Esophagus squamous epithelium (tissue), 5 donors: ENCODE results near the gene DLST. TPM values are rescaled to one million over a fixed set of nuclear protein-coding genes. Genes with fewer than 3 reads are reported as not detected.

ENCODE experiments used
- DNase-seq: peaks from one replicate; lab custom pipeline; 2025; lab: John Stamatoyannopoulos, UW
- H3K27ac ChIP-seq, 4 donors: fragments of 200-600 bp; sonication (generic); one replicate each; pipeline ENCODE4 v1.5.1; 2016 to 2019; ENCODE audit warnings: mild to moderate bottlenecking in 1 of 4
- H3K27me3 ChIP-seq, 4 donors: fragments of 200-600 bp; sonication (generic); 1 replicate in 3 of 4; 2 replicates in 1 of 4; pipeline versions ENCODE4 v1.5.1 to v1.6.0; 2017 to 2021; ENCODE audit warnings: antibody characterized with exemption in 1 of 4
- H3K36me3 ChIP-seq, 3 donors: fragments of 200-600 bp; sonication (generic); one replicate each; pipeline ENCODE4 v1.5.1; 2016 to 2019
- H3K4me1 ChIP-seq, 3 donors: fragments of 200-600 bp; sonication (generic); one replicate each; pipeline ENCODE4 v1.5.1; 2017 to 2019
- H3K4me3 ChIP-seq, 4 donors: fragments of 200-600 bp; sonication (generic); 1 replicate in 3 of 4; 2 replicates in 1 of 4; pipeline ENCODE4 v1.5.1; 2016 to 2019; ENCODE audit warnings: mild to moderate bottlenecking in 2 of 4, moderate library complexity in 1 of 4
- H3K9me3 ChIP-seq, 3 donors: fragments of 200-600 bp; sonication (generic); one replicate each; pipeline ENCODE4 v1.5.1; 2016 to 2019
- POLR2A ChIP-seq, 4 donors: fragments of 450-650 bp; IDR thresholded peaks; one replicate each; pipeline ENCODE4 v1.6.1; 2017; ENCODE audit warnings: antibody characterized with exemption in 4 of 4, mild to moderate bottlenecking in 4 of 4, moderate library complexity in 3 of 4
- WGBS, 2 donors: methylation state at CpG; one replicate each; pipeline ENCODE4 v1.1.5; 2018; 5-methylcytosine and 5-hydroxymethylcytosine counted together
- intact Hi-C: fragments of 100-400 bp; cut with DNase I; formaldehyde crosslinking; loops from one replicate; pipeline ENCODE4 v1.15.0; 2022
- total RNA-seq, 4 donors: library from RNA; depleted of rRNA; stranded (reverse); fragments of >200 nt; gene quantifications; one replicate each; pipeline ENCODE4 v1.1.0, GENCODE V29; 2016
- TF ChIP-seq, protein P1 (sequence below), 6 experiments: fragments of 450-650 bp in 4 of 6; fragments of 200-600 bp in 2 of 6; sonication (generic) in 2 of 6; IDR thresholded peaks; one replicate each; pipeline ENCODE4 v1.5.1; 2016 to 2019; ENCODE audit warnings: antibody characterized with exemption in 6 of 6, mild to moderate bottlenecking in 4 of 6, moderate library complexity in 4 of 6
- donor health status: DM: yes; HTN: yes; CAD: no.

DLST gene
- total RNA-seq, 4 donors from 2014 or later: 54.9 to 87.0 (median 69.0) TPM

DNA sequence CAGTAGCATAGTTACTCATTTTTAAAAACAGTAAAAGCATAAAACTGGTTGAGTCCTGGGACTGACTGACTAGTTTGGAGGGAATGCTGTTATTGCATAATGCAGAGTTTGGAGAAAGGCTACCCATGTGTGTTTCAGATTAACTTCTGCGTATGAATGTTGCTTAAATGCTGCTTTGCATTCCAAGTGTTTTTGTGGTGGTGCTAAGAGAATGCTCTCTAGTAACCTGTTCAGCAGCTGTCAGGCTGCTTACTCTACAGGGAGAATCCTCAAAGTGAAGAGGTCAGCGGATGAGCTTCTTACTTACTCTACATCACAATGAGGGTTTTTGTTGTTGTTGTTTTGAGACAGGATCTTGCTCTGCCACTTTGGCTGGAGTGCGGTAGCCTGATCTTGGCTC, 4.3 kb downstream of the DLST start:
- peaks cover 12 to 56% (median 14%) of the 10 kb centered on the region in 3 donors for H3K36me3 ChIP-seq
- H3K4me1 ChIP-seq: peaks cover 10 to 72% (median 47%) of the 10 kb centered on the region in 3 donors
- no peak for DNase-seq
- H3K9me3 ChIP-seq: no peaks in the 10 kb centered on the region
- 72 to 81% methylated on average over 3 of the region's 3 CpGs for WGBS, 2 donors
- peak overlapping the region in 3 of 4 donors; percentile 48 to 62 (median 52) for H3K27ac ChIP-seq
- TF ChIP-seq, protein P1, sequence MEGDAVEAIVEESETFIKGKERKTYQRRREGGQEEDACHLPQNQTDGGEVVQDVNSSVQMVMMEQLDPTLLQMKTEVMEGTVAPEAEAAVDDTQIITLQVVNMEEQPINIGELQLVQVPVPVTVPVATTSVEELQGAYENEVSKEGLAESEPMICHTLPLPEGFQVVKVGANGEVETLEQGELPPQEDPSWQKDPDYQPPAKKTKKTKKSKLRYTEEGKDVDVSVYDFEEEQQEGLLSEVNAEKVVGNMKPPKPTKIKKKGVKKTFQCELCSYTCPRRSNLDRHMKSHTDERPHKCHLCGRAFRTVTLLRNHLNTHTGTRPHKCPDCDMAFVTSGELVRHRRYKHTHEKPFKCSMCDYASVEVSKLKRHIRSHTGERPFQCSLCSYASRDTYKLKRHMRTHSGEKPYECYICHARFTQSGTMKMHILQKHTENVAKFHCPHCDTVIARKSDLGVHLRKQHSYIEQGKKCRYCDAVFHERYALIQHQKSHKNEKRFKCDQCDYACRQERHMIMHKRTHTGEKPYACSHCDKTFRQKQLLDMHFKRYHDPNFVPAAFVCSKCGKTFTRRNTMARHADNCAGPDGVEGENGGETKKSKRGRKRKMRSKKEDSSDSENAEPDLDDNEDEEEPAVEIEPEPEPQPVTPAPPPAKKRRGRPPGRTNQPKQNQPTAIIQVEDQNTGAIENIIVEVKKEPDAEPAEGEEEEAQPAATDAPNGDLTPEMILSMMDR (IDR thresholded peaks at IDR 0.05): no peak
- no peak for TF ChIP-seq POLR2A (IDR thresholded peaks at IDR 0.05)
- H3K27me3 ChIP-seq: no peaks in the 10 kb centered on the region
- H3K4me3 ChIP-seq: no peak overlapping the region
- intact Hi-C loops: no loop called here

DNA sequence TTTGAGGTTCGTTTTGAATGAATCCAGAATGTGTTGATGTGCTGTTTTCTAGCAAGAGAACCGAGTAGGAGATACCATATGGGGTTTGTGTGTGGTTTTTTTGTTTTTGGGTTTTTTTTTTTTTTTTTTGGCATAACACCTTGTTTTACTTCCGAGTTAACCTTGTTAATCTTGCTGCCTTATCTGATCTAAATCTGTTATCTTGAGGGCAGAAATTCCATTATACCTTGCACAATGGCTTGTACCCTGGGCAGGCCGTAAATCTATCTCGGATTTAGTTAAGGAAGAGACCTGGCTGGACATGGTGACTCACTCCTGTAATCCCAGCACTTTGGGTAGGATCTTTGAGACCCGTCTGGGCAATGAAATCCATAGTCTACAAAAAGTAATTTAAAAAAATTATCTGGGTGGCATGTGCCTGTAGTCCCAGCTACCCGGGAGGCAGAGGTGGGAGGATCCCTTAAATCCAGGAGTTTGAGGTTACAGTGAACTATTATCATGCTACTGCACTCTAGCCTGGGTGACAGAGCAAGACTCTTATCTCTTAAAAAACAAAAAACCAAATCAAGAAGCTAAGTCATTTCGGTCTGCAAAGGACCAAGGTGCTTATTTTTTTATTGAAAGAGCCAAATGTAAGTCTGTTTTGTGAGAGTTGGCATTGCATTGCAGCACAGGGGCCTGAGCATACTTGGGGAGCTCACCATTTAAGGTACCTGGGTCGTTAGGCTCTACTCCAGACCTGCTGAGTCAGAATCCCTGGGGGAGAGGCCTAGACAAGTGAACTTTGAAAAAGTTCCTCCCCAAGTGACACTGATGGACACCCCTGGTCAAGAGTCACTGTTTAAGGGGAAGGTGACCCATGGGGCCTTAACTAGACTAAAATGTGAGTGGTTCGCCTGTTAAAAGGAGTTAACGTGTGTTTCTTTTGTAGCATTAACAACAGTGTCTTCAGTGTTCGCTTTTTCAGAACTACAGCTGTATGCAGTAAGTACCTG, 6.7 kb downstream of the DLST start:
- peak overlapping the region in 1 of 4 donors; percentile 13 for H3K27ac ChIP-seq
- 49 to 53% methylated on average over 12 of the region's 12 CpGs for WGBS, 2 donors
- intact Hi-C loops: no loop called here

DNA sequence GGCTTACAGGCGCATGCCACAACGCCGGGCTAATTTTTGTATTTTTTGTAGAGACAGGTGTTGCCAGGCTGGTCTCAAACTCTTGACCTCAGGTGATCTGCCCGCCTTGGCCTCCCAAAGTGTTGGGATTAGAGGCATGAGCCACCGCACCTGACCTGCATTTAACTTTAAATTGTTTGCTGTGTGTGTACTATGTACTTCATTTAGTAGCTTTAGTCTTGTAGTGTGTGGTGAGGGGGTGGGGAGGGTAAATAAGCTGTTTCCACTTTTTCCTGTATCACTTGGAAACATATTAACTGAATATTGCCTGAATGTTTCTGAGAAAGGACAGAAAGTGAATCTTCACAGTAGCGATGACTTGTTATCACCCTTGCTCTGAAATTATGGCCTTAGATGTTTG, 8.5 kb downstream of the DLST start:
- peaks cover 40 to 96% (median 42%) of the 10 kb centered on the region in 3 donors for H3K36me3 ChIP-seq
- 90 to 98% methylated on average over 3 to 6 of the region's 6 CpGs for WGBS, 2 donors
- H3K9me3 ChIP-seq: no peaks in the 10 kb centered on the region
- intact Hi-C loops: no loop called here
- no peaks in the 10 kb centered on the region for H3K27me3 ChIP-seq
- no peak overlapping the region for H3K27ac ChIP-seq
- no peak for TF ChIP-seq POLR2A (IDR thresholded peaks at IDR 0.05)
- TF ChIP-seq, protein P1 (IDR thresholded peaks at IDR 0.05): no peak
- no peak for DNase-seq
- peaks cover 3 to 49% (median 25%) of the 10 kb centered on the region in 3 donors for H3K4me1 ChIP-seq
- H3K4me3 ChIP-seq: no peak overlapping the region

More for the DNA sequence above, 6.7 kb downstream of the DLST start:
- Histone ChIP-seq H3K36me3 (peaks cover 22 to 81% (median 26%) of the 10 kb centered on the region in 3 donors), H3K9me3 (no peaks in the 10 kb centered on the region), H3K4me3 (no peak overlapping the region), H3K4me1 (peaks cover 3 to 67% (median 43%) of the 10 kb centered on the region in 3 donors), H3K27me3 (no peaks in the 10 kb centered on the region)
- DNase-seq: no peak
- TF ChIP-seq, protein P1 (IDR thresholded peaks at IDR 0.05): no peak
- no peak for TF ChIP-seq POLR2A (IDR thresholded peaks at IDR 0.05)

DNA sequence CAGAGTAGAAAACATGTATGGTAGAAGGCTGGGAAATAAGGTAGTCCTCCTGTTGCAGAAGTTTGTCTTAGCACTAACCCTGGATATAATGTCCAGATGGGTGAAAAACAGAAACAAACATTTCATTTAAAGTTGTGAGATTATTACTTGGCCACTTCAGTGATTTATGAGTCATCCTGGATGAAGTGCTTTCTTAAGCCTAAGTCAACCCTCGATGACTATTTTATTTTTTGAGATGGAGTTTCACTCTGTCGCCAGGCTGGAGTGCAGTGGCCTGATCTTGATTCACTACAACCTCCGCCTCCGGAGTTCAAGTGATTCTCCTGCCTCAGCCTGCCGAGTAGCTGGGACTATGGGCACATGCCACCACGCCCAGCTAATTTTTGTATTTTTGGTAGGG, 10.2 kb downstream of the DLST start:
- H3K9me3 ChIP-seq: no peaks in the 10 kb centered on the region
- H3K36me3 ChIP-seq: peaks cover 54 to 96% (median 56%) of the 10 kb centered on the region in 3 donors
- H3K27me3 ChIP-seq: no peaks in the 10 kb centered on the region
- DNase-seq: no peak
- 38 to 53% methylated on average over 6 of the region's 6 CpGs for WGBS, 2 donors
- peak overlapping the region in 2 of 4 donors; percentile 39 to 40 for H3K27ac ChIP-seq
- TF ChIP-seq POLR2A (IDR thresholded peaks at IDR 0.05): no peak
- TF ChIP-seq, protein P1 (IDR thresholded peaks at IDR 0.05): no peak
- intact Hi-C loops: no loop called here
- peaks cover 3 to 33% (median 14%) of the 10 kb centered on the region in 3 donors for H3K4me1 ChIP-seq
- H3K4me3 ChIP-seq: no peak overlapping the region

DNA sequence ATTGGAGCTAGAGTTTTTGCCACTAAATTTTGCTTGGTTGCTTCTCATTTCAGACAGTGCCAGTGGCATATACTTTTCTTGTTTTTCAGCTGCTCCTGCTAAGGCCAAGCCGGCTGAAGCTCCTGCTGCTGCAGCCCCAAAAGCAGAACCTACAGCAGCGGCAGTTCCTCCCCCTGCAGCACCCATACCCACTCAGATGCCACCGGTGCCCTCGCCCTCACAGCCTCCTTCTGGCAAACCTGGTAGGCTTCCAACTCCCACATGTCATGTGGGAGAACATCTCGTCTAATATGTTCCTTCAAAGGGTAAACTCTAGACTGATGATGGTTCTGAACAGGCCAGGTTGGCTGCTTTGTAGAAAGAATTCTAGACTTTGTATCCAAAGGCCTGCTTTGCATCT, 11.0 kb downstream of the DLST start:
- TF ChIP-seq, protein P1 (IDR thresholded peaks at IDR 0.05): no peak
- TF ChIP-seq POLR2A (IDR thresholded peaks at IDR 0.05): no peak
- Histone ChIP-seq H3K4me3 (no peak overlapping the region), H3K9me3 (no peaks in the 10 kb centered on the region), H3K4me1 (peaks cover 3 to 24% (median 10%) of the 10 kb centered on the region in 3 donors), H3K27me3 (no peaks in the 10 kb centered on the region), H3K27ac (no peak overlapping the region), H3K36me3 (peaks cover 63 to 96% (median 65%) of the 10 kb centered on the region in 3 donors)
- intact Hi-C loops: no loop called here
- WGBS, 2 donors: 55 to 90% methylated on average over 3 to 5 of the region's 5 CpGs
- DNase-seq: no peak
